Endothelial cell of umbilical vein (primary cell): Measurements from ENCODE around the gene CD81. TPM values are rescaled to one million over a fixed set of nuclear protein-coding genes. Genes with fewer than 3 reads are reported as not detected.

Experiments used
- BruUV-seq: library from RNA; stranded (reverse); fragments of 400-500 nt; replicated peaks from 2 replicates; lab custom pipeline; 2021; lab: Mats Ljungman, UMichigan
- CTCF ChIA-PET: fragments of 300-600, 350-600 bp; sonication (Branson Sonifier 250); formaldehyde crosslinking; loops from one replicate; lab custom pipeline; 2021; ENCODE audit warnings: antibody characterized with exemption, inconsistent platforms; lab: Charles Lee
- POLR2A ChIA-PET: fragments of 300-600, 350-600 bp; sonication (Branson Sonifier 250); formaldehyde crosslinking; loops from one replicate; lab custom pipeline; 2021; ENCODE audit warnings: antibody characterized with exemption, inconsistent platforms; lab: Charles Lee
- DNase-seq: peaks from one replicate; pipeline ENCODE4 v3.0.0-alpha.2; 2011; ENCODE audit warnings: low read depth, low spot score
- FAIRE-seq: peaks from 2 replicates; lab custom pipeline; 2011; peaks lifted over from hg19 to GRCh38; lab: Jason Lieb, UNC
- H2AFZ ChIP-seq: 2 replicates; pipeline ENCODE4 v1.6.0; 2012; ENCODE audit warnings: low read depth, low read length, control low read depth, inconsistent platforms
- H3K27ac ChIP-seq: 2 replicates; pipeline ENCODE4 v1.5.1; 2011; ENCODE audit warnings: low read depth, mild to moderate bottlenecking, control low read depth, low read length, moderate library complexity; ENCODE audit not compliant: insufficient read depth
- H3K27me3 ChIP-seq, 2 experiments: 2 replicates each; pipeline versions ENCODE4 v1.6.0 to v1.6.1; 2011; ENCODE audit warnings: low read length in 2 of 2, mixed read lengths in 1 of 2; ENCODE audit not compliant: control insufficient read depth in 2 of 2, insufficient read depth in 2 of 2
- H3K36me3 ChIP-seq, 2 experiments: 2 replicates in 1 of 2; 3 replicates in 1 of 2; pipeline ENCODE4 v1.5.1; 2011; ENCODE audit warnings: low read length in 2 of 2, mild to moderate bottlenecking in 1 of 2, moderate library complexity in 1 of 2; ENCODE audit not compliant: control insufficient read depth in 2 of 2, insufficient read depth in 2 of 2; ENCODE audit errors: extremely low read depth in 1 of 2
- H3K4me1 ChIP-seq: 3 replicates; pipeline ENCODE4 v1.5.1; 2011; ENCODE audit warnings: mild to moderate bottlenecking, low read length; ENCODE audit not compliant: control insufficient read depth, insufficient read depth; ENCODE audit errors: extremely low read depth
- H3K4me2 ChIP-seq: 2 replicates; pipeline ENCODE4 v1.6.1; 2011; ENCODE audit warnings: low read length, control low read depth, mixed read lengths; ENCODE audit not compliant: insufficient read depth
- H3K4me3 ChIP-seq, 3 experiments: fragments of 200-600 bp in 1 of 3; sonication (generic), shearing (Covaris generic) in 1 of 3; replicated peaks in 1 of 3; 2 replicates each; pipeline ENCODE4 v1.5.1; 2011 to 2016; ENCODE audit warnings: control low read depth in 3 of 3, low read length in 3 of 3, mild to moderate bottlenecking in 2 of 3, inconsistent platforms in 1 of 3, low read depth in 1 of 3, moderate library complexity in 1 of 3; ENCODE audit not compliant: insufficient read depth in 1 of 3
- H3K79me2 ChIP-seq: 2 replicates; pipeline ENCODE4 v1.6.0; 2012; ENCODE audit warnings: low read length, inconsistent platforms; ENCODE audit not compliant: control insufficient read depth, insufficient read depth
- H3K9ac ChIP-seq: replicated peaks from 2 replicates; pipeline ENCODE3; 2011; ENCODE audit warnings: low read length, control low read depth; ENCODE audit not compliant: insufficient read depth; ENCODE audit errors: extremely low read depth
- H3K9me1 ChIP-seq: replicated peaks from 3 replicates; pipeline ENCODE4 v1.6.0; 2011; ENCODE audit warnings: mild to moderate bottlenecking, low read length; ENCODE audit not compliant: control insufficient read depth, insufficient read depth; ENCODE audit errors: extremely low read depth
- H3K9me3 ChIP-seq: replicated peaks from 2 replicates; pipeline ENCODE4 v1.5.1; 2012; ENCODE audit warnings: low read length, inconsistent platforms; ENCODE audit not compliant: control insufficient read depth, insufficient read depth
- H4K20me1 ChIP-seq: replicated peaks from 2 replicates; pipeline ENCODE3; 2011; ENCODE audit warnings: mild to moderate bottlenecking, low read length; ENCODE audit not compliant: control insufficient read depth, insufficient read depth; ENCODE audit errors: extremely low read depth
- CTCF ChIP-seq, 2 donors: IDR thresholded peaks; 1 replicate in 1 of 2; 2 replicates in 1 of 2; pipeline ENCODE4 v1.5.1; 2011; ENCODE audit warnings: low read length in 2 of 2, mild to moderate bottlenecking in 2 of 2, moderate library complexity in 2 of 2, control low read depth in 1 of 2, inconsistent platforms in 1 of 2, low read depth in 1 of 2; ENCODE audit not compliant: insufficient read depth in 1 of 2; ENCODE audit errors: extremely low read depth in 1 of 2
- EZH2 ChIP-seq: IDR thresholded peaks from 2 replicates; pipeline ENCODE4 v1.6.1; 2012; ENCODE audit warnings: borderline replicate concordance, low read depth, mild to moderate bottlenecking, moderate library complexity, low read length, inconsistent platforms; ENCODE audit not compliant: severe bottlenecking
- FOS ChIP-seq: IDR thresholded peaks from 2 replicates; pipeline ENCODE4 v1.6.1; 2011; ENCODE audit warnings: mild to moderate bottlenecking, low read length, moderate library complexity, borderline replicate concordance; ENCODE audit not compliant: insufficient read depth
- GATA2 ChIP-seq: IDR thresholded peaks from 2 replicates; pipeline ENCODE4 v1.7.0; 2011; ENCODE audit warnings: low read depth, mild to moderate bottlenecking, moderate library complexity, mixed read lengths, low read length; ENCODE audit not compliant: insufficient read length, insufficient read depth
- JUN ChIP-seq: IDR thresholded peaks from 2 replicates; pipeline ENCODE4 v1.6.1; 2011; ENCODE audit warnings: borderline replicate concordance, low read depth; ENCODE audit not compliant: insufficient read length, insufficient read depth
- MAX ChIP-seq: IDR thresholded peaks from 2 replicates; pipeline ENCODE4 v1.6.1; 2011; ENCODE audit not compliant: insufficient read depth, insufficient read length
- MYC ChIP-seq: IDR thresholded peaks from one replicate; pipeline ENCODE4 v1.6.1; 2011; ENCODE audit warnings: mild to moderate bottlenecking, low read depth, low read length
- POLR2A ChIP-seq: IDR thresholded peaks from 2 replicates; pipeline ENCODE4 v1.6.1; 2012; ENCODE audit warnings: low read depth, mild to moderate bottlenecking, control low read depth, low read length
- POLR2AphosphoS5 ChIP-seq: IDR thresholded peaks from 2 replicates; pipeline ENCODE4 v1.6.1; 2012; ENCODE audit warnings: low read depth, mild to moderate bottlenecking, control low read depth, low read length, moderate library complexity; ENCODE audit not compliant: insufficient read depth
- dilution Hi-C: fragments of 300-500 bp; cut with MboI; formaldehyde crosslinking; loops from one replicate; pipeline ENCODE4 v1.15.0; 2019; ENCODE audit warnings: low sequenced_read_pairs; ENCODE audit not compliant: extremely low pct_ligation_motif_present
- intact Hi-C: fragments of 100-400 bp; cut with micrococcal nuclease; formaldehyde crosslinking; loops from one replicate; pipeline ENCODE4 v1.10.0; 2022
- polyA plus RNA-seq, 4 experiments: library from polyadenylated mRNA; depleted of rRNA in 3 of 4; stranded (reverse) in 3 of 4; unstranded in 1 of 4; fragments of >200 nt; gene quantifications; 2 replicates each; pipeline versions ENCODE4 v1.2.1 to v1.2.3, GENCODE V29; 2011 to 2012; ENCODE audit warnings: missing spikeins in 1 of 4
- total RNA-seq: library from RNA; stranded (reverse); gene quantifications from 2 replicates; pipeline ENCODE4 v1.2.3, GENCODE V29; 2021

Gene CD81
- total and polyA plus RNA-seq, 2 donors (not counting 3 experiments of a cell fraction or from before 2014, with no cell fraction given): 409 to 802 TPM

DNA sequence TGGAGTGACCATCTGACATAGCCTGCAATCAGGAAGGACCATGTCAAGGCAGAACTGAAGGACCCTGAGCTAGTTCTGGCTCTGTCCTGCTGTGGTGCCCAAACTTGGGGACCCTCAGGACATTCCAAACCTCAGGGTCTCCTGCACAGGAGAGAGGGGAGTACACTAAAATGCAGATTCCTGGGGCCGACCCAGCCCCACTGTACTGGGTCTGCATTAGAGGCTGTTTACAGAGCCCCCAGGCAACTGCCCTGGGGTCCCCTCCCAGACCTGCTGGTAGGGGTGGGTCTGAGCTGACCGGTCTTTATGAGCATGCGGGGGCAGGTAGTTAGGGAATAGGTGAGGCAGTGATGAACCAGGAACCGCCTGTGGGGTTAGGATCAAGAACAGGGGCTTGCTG lies 60.4 kb downstream of the CD81 start:
- dilution Hi-C loops (no loop called here), intact Hi-C loops (no loop called here)
- no peaks in the 10 kb centered on the region for H3K9me1 ChIP-seq

More for the DNA sequence above, 60.4 kb downstream of the CD81 start:
- H3K4me2 ChIP-seq: no peak overlapping the region
- H3K4me3 ChIP-seq: no peak overlapping the region
- FAIRE-seq (no peak), DNase-seq (no peak)
- H3K9me3 ChIP-seq: no peaks in the 10 kb centered on the region
- no peak overlapping the region for H3K27ac ChIP-seq
- H2AFZ ChIP-seq: no peak overlapping the region
- H3K36me3 ChIP-seq: no peaks in the 10 kb centered on the region
- ChIA-PET CTCF (interaction anchor here (1.2 to 1.4 kb wide), 3 partner anchors 17 to 95 kb away, joined by 3 to 7 read pairs (median 5); no protein-coding TSS in a partner anchor), POLR2A (no interaction called here)
- BruUV-seq: no TSS peak
- no peaks in the 10 kb centered on the region for H3K4me1 ChIP-seq
- TF ChIP-seq GATA2 (no peak), POLR2AphosphoS5 (no peak), MAX (no peak), MYC (no peak), POLR2A (no peak), FOS (no peak), EZH2 (no peak), JUN (no peak), CTCF (IDR thresholded peaks at IDR 0.05; ENCODE audit: extremely low read depth in 1 of 2, insufficient read depth in 1 of 2, low read depth in 1 of 2, low read length in 2 of 2) (no peak)
- no peak overlapping the region for H3K9ac ChIP-seq
- H3K27me3 ChIP-seq: no peaks in the 10 kb centered on the region
- H4K20me1 ChIP-seq: no peaks in the 10 kb centered on the region
- no peaks in the 10 kb centered on the region for H3K79me2 ChIP-seq
